GM18507 (cell line): ENCODE data around the gene CREB5.

Experiments used
- DNase-seq: peaks from one replicate; pipeline ENCODE4 v3.0.0; 2011; ENCODE audit warnings: low read depth; ENCODE audit not compliant: insufficient read length; ENCODE audit errors: extremely low spot score
- FAIRE-seq: peaks from 2 replicates; lab custom pipeline; 2011; peaks lifted over from hg19 to GRCh38; lab: Jason Lieb, UNC

CREB5 gene

DNA sequence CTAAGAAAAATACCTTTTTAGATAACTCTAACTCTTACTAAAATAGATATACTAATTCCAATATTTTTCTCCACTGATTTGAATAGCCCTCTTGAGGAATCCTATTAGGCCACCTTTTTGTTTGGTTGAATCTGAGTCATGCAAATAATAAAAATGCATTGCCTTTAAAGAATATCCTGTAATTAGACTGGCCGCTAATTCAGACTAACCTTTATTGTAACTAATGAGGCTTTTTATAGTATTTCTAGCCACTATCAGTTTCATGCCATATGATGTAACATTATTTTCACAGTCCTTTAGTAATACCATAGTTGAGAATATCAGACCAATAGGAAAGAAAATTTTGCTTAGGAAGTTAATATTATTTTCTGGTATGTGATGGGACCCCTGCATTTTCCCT, 90.1 kb downstream of the CREB5 start:
- DNase-seq, result no peak
- no peak for FAIRE-seq

DNA sequence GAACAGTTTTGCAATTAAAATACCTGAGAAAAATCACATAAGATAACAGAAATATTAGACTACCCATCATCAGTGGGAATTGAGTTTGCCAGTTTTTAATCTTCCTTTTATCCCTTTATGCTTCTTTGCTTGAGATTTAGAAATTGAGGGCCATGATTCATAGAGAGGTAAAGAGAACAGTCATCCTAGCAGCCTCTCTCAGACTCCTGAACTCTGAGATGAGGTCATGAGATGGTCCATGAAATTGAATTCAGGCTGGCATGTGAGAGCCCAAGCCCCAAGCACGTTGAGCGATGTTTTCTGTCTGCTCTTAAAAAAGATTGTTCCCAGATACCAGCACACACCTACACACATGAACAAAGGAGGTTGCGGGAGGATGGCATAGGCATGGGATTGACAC, 91.1 kb downstream of the CREB5 start:
- DNase-seq (no peak), FAIRE-seq (no peak)

DNA sequence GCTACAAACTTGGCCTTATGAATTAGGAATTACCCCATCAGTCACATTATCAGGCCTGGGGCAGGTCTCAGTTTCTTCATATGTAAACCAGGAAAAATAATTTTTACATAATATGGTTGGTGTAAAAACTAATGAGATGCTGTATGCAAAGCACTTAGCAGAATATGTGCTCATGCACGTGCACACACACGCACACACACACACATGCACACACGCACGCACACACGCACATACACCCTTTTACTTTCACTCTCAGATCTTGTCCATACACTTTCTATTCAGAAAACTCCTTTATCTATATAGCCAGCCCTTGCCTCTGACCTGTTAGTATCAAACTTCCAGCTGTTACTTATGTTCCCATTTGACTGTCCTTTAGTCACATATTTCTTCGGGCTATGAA, 92.7 kb downstream of the CREB5 start:
- FAIRE-seq (peak; percentile 65), DNase-seq (no peak)

DNA sequence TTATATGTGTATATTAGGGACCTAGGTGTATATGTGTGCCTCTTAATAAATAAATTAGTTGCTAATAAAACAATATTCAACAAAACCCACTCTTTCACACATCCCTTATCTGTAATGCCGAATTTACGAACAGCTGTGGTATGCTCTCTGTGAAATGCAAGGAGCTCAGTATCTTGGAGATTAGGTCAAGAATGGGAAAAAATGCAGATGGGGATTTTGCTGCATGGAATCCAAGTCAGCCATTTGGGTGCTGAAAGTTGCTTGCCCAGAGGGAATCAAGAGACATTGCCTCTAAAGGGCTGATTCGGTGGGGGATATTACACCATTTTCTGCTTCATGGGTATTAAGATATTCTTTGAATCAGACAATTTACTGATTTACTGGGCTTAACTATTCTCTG, 93.5 kb downstream of the CREB5 start:
- no peak for DNase-seq
- FAIRE-seq, result no peak

DNA sequence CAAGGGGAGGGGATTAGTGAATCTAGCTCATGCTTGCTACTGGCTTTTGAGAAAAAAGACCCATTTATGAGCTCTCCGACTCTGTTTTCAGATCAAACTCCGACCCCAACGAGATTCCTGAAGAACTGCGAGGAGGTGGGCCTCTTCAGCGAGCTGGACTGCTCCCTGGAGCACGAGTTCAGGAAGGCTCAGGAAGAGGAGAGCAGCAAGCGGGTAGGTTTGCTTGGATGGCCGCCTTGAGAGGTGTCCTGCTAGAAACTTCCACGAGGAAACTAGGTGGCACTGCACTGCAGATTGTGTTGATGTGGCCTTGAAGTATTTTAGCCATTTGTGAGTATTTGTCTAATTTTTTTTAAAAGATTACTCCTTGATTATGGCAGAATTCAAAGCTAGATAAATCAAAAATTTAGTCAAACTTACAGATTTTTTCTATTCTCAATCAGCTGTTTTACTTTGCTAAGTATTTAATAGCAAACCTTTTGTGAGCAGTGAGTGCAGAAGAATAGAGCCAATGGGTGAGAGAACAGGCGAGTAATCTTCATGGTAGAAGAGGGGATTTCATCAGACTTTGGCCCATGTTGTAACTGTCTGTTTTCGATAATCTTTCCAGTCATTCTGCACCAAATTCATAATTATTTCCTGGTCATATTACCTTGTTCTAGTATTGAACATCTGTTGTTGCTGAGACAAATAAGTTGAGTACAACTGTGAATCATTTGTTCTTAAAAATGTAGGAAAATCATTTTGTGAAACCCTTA, 95.4 kb downstream of the CREB5 start:
- no peak for FAIRE-seq
- DNase-seq, result no peak

DNA sequence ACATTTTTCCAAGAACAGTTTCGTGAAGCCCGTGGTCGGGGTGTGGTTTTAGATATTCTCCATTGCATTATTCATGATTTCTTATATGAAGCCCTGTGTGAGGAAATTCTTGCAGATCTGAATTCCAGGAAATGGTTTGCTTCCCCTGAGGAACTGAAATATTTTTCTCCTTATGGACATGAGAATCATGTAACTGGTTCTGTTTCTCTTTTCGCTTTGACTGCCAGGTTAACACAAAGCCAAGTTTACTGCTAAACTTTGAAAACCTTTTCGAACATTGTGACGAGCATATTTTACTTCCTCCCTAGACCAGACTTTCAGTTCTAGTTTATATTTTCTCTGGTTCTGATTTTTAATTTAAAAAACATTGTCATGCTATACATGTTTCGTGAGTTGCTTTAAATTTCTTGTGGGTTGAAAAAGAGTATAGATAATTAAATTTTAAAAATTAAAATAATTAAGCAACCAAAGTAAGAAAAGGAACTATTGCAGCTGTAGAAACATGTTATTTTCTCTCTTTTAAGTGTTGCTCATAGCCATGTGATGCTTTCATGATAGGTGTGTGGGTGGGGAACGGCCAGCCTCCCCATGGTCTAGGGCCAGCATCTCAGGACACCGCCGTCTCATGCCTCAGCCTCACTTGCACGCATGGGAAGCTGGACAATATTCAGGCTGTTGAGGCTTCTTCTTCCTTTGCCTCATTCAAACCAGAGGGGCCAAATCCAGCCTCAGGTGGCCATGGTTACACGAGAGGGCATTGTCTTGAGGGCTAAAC, 97.1 kb downstream of the CREB5 start:
- DNase-seq (peak; percentile 8), FAIRE-seq (peak; percentile 90)

DNA sequence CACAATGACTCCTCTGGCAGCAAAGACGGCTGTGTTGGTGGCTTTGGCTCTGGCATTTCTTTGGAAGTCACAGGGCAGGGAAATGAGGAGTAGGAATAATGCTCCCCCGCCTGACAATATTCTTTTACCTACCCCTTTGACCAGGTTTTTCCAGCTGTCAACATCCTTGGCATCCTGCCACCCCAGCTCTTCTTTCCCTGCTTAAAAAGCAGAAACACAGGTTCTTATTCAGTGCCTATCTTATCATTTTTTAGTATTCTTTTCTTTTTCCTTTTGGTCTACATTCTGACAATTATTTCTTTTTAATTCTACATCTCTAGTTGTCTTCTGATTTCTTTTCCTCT, 97.7 kb downstream of the CREB5 start:
- no peak for DNase-seq
- FAIRE-seq, result no peak

DNA sequence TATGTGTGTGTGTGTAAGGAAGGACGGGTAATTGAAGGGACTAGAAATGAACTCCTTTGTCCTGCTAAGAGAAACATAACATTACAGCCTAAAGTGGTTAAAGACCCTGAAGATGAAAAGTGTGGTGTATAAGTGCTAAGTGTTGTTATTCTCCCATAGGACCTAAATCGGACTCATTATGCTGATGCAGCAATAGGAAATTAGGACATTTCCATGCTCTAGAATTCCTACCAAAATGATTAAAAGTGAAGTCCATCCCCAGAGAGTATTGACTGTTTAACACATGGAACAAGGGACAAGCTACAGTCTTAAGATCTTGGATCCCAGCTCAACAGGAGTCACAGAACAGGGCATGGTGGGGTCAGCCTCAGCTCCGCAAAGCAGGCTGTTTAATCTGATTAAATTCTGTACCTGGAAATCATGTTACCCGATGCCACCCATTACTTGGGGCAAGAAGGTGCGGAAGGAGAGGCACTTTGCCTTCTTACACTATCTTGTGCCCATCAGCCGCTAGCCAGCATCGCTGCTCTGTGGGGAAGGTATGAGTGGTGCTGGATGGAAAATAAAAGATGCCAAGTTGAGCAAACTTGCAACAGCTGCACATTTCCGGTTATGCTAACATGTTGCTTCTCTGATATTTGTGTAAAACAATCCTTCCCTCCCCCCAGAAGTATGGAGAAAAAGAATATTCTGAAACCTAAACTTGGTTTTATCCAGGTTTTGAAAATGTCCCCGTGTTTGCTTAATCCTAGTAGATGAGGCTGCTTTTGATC, 100.5 kb downstream of the CREB5 start:
- no peak for FAIRE-seq
- DNase-seq, result no peak

DNA sequence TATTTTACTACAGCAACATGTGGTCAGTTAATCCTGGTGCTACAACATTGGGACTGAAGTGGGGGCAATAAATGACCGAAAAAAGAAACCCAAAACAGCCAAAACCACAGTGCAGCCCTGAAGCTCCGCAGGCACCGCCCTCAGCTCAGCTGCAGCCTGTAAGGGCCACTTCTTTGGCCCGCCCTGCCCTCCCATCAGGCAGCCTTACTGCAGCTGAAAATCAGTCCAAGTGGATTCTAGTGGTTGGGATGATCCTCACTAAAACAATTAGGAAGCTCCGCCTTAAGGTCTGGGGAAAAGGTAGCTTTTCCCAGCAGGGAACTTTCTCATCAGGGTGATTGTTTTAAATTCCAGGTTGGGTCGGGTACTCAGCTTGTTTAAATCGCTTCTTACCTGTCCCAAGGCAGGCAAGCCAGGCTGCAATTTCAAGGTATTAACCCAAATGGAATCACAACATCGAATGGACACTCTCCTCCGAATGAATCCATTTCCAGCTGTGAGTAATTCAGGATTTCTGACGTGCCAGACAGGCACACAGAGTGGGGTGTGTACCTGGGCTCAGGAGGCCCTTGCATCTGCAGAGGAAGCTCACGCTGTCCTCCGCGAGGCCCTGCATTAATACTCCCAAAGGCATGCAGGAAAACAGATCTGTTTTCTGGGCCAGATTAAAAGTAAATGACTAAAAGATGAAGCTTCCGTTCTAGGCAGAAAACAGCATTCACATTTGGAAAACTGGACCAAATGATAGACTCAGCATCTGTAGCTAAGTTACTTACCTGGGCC, 104.3 kb downstream of the CREB5 start:
- DNase-seq, result no peak
- no peak for FAIRE-seq

DNA sequence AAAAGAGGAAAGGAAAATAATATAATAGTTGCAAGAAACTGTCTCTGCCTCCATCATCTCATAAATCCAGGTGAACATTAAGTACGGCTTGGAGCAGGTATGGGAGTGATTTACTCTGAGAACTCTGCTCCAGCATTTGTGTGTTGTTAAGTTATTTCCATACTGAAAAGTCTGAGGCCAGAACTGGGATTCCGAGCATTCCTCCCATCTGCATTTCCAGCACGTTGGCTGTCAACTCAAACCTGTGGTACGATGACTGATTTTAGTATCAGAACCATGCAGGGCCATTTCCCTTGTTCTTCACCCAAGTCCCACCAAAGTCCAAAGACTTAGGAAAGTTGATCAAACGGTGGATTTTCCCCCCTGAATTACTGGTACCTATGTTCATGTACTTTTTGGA, 104.9 kb downstream of the CREB5 start:
- no peak for FAIRE-seq
- DNase-seq, result no peak

DNA sequence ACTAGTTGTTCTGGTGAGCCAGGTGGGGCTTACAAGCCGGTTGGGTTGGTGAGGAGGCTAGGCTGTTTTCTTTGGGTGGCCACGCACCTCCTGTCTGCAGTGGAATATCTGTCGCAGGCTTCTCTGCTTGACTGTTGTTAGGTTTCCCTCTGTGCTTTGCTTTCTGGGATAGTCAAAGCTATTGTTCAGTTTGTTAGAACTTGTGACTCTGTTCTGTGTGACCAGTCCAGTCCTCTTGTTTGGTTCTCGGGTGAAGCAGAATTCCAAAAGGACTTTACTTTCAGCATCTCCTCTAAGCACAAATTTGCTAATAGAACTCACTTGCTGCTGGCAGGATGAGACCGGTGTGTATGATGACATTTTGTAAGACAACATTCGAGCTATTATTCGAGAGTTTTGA, 105.3 kb downstream of the CREB5 start:
- DNase-seq (no peak), FAIRE-seq (no peak)

DNA sequence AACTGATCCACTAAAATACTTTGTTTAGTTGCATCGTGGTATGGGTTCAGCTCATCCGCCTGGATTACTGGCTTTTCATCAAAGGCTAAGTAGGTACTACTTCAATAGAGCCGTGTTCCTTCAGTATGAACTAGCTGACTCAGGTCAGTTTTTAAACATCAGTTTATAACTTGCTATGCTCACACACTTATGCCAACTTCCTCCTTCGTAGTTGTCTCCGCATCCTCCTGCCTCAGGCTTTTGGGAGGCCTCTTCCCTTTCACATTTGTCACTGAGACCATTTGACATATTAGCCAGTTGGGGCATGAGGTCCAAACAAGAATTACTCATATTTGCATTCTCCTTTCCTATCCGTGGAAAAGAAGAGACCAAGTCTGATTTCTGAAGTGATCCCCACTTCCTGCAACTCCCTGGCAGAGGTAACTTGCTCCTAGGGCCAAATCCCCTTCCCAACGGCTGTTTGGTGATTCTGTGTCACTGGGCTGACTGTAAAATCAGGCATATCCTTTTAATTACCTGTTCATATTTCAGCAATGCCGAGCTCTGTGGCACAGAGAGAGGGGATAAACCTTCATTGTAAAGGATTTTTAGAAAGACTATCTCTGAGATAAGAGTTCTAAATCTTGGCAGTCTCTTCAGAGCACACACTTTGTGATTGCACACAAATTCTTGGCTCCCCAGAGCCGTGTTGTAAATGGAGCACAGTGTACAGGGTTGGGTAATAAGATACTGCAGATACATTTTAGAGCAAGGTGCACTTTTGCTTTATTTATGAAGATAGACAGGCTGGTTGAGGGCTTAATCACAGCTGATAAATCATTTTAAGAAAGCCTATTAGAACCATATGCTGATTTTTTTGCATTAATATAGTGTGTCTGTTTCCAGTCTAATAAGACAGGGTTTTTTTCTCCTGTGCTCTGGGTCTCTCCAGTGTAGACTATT, 108.0 kb downstream of the CREB5 start:
- no peak for FAIRE-seq
- DNase-seq, result no peak

DNA sequence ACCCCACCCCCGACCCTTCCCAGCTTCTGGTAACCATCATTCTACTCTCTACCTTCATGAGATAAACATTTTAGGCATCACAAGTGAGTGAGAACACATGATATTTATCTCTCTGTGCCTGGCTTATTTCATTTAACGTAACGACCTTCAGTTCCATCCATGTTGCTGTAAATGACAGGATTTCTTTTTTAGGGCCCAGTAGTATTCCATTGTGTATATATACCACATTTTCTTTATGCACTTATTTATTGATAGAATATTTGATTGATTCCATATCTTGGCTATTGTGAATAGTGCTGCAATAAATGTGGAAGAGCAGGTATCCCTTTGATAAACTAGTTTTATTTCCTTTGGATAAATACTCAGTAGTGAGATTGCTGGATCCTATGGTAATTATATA, 112.7 kb downstream of the CREB5 start:
- DNase-seq (no peak), FAIRE-seq (no peak)

DNA sequence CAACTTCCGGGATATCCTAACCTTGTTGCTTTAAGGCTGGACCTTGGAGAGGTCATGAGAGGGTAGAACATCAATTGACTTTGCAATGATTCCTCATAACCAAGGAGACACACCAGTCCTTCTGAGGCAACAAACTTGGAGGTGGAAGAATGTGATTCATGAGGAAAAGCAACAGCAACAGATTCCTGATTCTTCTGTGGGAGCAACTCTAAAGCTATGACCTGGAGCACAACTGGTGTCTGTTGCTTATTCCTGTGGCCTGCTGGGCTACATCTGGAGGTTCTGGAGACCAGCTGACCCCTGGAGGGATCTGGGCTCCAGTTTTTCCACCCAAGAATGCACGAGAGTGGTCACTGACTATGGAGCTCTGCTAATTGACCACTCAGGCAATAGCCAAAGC, 116.6 kb downstream of the CREB5 start:
- FAIRE-seq (no peak), DNase-seq (no peak)

DNA sequence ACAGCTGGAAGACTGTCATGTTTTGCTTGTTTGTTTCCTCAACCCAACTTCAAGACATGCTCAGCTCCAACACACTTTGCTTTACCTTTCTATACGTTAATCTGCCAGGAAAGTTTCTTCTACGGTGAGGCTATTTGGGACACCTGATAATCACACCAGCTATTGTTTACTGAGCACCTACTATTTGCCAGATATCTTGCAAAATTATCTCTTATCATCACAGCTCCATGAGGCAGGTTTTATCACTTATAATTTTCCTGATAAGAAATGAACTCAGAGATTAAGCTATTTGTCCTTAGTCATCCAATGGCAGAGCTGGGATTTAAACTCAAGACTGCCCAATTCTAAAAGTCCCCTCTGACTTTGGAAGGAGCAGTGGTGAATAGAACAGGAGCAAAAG, 117.4 kb downstream of the CREB5 start:
- no peak for FAIRE-seq
- no peak for DNase-seq

DNA sequence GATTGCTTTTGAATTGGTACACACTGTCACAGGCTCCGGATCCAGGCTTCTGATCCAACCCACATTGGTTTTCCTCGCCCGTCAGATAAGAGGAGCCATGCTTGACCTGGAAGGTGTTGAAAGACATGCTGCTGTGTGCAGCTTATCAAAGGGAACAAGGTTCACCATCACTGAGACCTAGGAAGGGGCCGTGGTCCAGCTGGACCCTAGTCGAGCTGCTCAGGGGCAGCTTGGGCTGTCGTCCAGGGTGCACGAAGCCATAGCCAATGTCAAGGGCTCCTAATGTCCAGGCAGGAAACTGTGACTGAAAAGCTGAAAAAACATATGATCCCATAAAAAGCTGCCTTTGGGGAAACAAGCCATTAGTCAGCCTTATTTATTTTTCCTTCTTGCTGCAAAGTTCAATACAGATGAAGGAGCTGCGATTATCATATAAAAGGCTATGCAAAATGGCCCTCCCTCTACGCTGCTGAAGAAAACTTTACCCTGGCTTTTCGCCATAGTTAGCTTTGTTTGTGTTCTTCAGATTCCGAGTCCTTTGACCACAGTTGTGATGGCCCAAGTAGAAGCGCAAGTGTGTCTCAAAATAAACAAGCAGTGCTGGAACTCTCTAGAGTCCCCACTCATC, 118.0 kb downstream of the CREB5 start:
- DNase-seq (no peak), FAIRE-seq (no peak)

DNA sequence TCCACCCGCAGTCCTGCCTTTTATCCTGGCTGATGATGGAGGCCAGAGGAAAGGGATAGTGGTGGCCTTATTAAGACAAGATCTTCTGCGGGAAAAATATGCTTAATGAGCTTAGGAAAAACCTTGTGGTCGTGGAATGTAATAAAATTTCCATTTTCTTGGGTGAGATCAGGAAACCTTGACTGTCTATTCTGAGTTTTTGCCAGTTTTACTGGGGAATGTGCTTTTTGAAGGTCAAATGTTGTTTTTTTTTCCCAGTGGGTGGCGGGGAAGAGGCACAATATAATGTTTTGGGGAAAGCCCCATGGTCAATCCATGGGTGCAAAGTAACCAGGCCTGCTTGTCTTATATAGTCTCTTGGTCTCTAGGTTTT, 118.5 kb downstream of the CREB5 start:
- DNase-seq, result no peak
- FAIRE-seq, result no peak

DNA sequence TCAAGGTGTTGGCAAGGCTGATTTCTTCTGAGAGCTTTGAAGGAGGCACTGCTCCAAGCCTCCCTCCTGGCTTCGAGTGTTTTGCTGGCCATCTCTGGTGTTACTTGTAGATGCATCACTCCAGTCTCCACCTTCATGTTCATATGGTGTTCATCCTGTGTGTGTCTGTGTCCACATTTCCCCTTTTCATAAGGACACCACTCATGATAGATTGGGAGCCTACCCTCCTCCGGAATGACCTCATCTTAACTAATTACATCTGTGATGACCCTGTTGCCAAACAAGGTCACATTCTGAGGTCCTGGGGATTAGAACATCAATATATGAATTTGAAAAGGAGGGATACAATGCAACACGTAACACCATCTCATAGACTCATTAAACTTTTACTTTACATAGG, 119.0 kb downstream of the CREB5 start:
- no peak for DNase-seq
- FAIRE-seq, result no peak
